Astrocyte of the cerebellum (primary cell): ENCODE data around the gene AP3S1.
A peak's percentile ranks its signal among the peaks of the same experiment; 100 is the strongest.

Experiments
- DNase-seq: peaks from one replicate; pipeline ENCODE4 v3.0.0-alpha.2; 2011; ENCODE audit warnings: low read depth
- H3K4me3 ChIP-seq: 2 replicates; pipeline ENCODE4 v1.5.1; 2011; ENCODE audit warnings: mild to moderate bottlenecking, low read depth, low read length, moderate library complexity
- in situ Hi-C: cut with HindIII; loops from 2 replicates; pipeline ENCODE4 v1.10.0; 2017; ENCODE audit warnings: low sequenced_read_pairs
- TF ChIP-seq, protein P1 (sequence below): IDR thresholded peaks from 2 replicates; pipeline ENCODE4 v1.5.1; 2012; ENCODE audit warnings: low read length, low read depth, moderate library complexity, mild to moderate bottlenecking; ENCODE audit errors: missing control alignments

The AP3S1 gene

DNA sequence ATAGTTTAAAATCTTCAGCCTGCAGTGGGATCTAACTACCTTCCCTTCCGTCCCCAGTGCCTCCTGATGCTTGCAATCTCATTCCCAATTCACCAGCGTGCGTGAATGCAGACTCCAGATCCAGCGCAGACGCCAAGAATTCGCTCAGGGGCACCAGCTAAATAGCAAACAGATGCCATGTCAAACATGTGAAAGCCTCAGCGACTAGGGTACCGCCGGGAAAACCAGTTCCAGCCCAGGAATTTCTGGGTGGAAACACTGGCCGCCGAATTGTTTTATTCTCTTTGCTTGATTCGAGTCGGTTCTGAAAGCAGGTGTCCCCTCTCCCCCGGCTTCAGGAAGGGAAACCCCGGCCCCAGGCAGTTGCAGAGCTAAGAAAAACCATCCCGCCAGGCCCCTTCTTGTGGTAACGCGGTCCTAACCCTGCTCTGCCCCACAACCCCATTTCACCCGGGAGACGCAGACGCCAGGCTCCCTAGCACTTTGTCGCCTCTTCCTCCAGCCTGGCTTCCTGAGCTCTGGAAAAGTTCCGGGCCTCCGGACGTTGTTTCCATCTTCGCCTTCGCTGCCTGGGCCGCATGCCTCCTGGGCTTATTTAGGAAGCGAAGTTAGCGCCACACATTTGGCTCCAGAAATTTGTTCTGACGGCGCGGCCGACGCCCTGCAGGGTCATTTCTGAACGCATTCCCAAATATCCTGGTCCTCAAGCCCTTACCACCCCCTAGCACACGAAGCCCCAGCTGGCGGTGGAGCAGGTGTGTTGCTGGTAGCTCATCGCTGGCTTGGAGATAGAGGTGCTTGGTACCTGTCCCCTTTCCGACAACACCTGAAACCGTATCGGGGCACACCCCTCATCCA lies 119.9 kb downstream of the AP3S1 start:
- in situ Hi-C loops = no loop called here
- TF ChIP-seq, protein P1, sequence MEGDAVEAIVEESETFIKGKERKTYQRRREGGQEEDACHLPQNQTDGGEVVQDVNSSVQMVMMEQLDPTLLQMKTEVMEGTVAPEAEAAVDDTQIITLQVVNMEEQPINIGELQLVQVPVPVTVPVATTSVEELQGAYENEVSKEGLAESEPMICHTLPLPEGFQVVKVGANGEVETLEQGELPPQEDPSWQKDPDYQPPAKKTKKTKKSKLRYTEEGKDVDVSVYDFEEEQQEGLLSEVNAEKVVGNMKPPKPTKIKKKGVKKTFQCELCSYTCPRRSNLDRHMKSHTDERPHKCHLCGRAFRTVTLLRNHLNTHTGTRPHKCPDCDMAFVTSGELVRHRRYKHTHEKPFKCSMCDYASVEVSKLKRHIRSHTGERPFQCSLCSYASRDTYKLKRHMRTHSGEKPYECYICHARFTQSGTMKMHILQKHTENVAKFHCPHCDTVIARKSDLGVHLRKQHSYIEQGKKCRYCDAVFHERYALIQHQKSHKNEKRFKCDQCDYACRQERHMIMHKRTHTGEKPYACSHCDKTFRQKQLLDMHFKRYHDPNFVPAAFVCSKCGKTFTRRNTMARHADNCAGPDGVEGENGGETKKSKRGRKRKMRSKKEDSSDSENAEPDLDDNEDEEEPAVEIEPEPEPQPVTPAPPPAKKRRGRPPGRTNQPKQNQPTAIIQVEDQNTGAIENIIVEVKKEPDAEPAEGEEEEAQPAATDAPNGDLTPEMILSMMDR = no peak
- no peak for DNase-seq
- peak overlapping the region; percentile 38 for H3K4me3 ChIP-seq

DNA sequence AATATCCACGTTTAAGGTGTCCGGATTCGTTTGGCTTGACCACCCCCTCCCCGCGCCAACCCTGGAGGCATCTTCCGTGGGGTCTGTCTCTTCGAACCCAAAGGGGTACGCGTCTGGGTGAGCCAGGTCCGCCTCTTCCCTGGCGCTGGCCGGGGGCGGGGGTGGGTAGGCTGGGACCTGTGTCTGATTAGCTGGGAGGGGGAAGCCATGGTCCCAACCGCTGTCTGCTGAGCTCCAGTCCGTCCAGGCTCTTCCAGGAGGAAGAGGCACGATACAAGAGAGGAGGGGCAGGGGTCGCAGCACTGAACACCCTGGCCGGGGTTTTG lies 120.5 kb downstream of the AP3S1 start, which contains the start of gene LVRN:
LVRN (plus strand) TSS at position 237 of the 326 bp plus-strand sequence. CDS start 143 bp downstream, outside the sequence.
- in situ Hi-C loops = no loop called here
- peak within 1 kb of the TSS; percentile 38 for H3K4me3 ChIP-seq
- TF ChIP-seq, protein P1 = no peak
- DNase-seq = no peak

DNA sequence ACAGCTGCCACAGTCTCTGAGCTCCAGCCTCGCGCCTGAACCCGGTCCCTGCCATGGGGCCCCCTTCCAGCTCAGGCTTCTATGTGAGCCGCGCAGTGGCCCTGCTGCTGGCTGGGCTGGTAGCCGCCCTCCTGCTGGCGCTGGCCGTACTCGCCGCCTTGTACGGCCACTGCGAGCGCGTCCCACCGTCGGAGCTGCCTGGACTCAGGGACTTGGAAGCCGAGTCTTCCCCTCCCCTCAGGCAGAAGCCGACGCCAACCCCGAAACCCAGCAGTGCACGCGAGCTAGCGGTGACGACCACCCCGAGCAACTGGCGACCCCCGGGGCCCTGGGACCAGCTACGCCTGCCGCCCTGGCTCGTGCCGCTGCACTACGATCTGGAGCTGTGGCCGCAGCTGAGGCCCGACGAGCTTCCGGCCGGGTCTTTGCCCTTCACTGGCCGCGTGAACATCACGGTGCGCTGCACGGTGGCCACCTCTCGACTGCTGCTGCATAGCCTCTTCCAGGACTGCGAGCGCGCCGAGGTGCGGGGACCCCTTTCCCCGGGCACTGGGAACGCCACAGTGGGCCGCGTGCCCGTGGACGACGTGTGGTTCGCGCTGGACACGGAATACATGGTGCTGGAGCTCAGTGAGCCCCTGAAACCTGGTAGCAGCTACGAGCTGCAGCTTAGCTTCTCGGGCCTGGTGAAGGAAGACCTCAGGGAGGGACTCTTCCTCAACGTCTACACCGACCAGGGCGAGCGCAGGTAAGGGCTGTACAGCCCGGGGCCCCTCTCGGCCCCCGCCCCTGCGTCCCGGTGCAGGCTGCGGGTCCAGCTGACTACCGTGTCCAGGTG lies 121.0 kb downstream of the AP3S1 start:
- TF ChIP-seq, protein P1 = no peak
- in situ Hi-C loops = no loop called here
- peak overlapping the region; percentile 38 for H3K4me3 ChIP-seq
- DNase-seq = no peak

DNA sequence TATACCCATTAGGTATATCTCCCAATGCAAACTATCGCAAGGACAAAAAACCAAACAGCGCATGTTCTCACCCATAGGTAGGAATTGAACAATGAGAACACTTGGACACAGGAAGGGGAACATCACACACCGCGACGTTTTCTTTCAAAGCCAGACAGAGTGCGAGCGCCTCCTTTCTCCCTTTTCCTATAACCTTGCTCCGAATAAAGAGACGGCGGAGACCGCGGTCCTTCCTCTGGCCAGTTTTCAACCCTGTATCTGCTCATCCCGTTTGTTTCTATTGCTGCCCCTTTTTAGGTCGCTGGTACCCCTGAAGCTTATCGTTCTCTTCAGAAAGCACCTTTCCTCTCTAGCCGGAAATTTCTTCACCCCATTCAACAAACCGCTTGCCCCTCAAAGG lies 121.8 kb downstream of the AP3S1 start:
- TF ChIP-seq, protein P1 = no peak
- no peak overlapping the region for H3K4me3 ChIP-seq
- in situ Hi-C loops = no loop called here
- DNase-seq = no peak
